ENCODE measurements around the gene CHN2.

Gene CHN2

DNA sequence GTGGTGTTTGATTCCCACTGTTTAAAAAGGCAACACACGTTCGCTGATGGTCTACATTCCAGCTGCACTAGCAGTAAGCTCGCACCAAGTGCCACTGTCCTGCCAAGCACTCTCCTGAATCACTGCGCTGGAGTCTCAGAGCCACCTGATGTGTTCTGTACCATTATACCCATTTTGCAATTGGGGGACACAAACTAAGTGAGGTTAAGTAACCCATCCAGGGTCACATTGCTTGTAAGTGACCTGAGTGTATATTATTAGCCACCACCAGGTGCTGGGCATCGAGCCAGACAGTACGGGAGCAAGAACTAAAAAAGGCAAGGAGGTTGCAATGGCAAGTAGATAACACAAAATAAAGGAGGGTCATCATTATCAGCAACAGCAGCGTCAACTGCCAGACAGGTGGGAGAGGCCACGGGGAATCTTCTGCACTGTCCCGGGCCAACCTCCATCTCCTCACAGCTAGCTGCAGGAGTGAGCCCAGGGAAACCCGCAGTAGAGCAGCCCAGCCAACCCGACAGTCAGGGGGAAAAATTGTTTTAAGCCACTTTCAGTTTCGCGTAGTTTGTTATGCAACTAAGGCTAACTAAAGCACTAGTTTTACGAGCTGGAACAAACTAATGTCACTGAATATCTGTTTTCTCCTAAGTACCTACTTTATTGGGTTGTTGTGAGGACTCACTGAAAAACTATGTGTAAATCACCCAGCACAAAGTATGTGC lies 47.5 kb upstream of the CHN2 start:
- TF ChIP-seq CSDC2 (CRISPR knock-in tag; IDR thresholded peaks at IDR 0.05) (no peak), TOX (CRISPR knock-in tag; IDR thresholded peaks at IDR 0.05; ENCODE audit: borderline replicate concordance) (no peak), OSR1 (CRISPR knock-in tag; IDR thresholded peaks at IDR 0.05) (no peak), GLIS3 (CRISPR knock-in tag; IDR thresholded peaks at IDR 0.05) (no peak), SNAI2 (CRISPR knock-in tag; IDR thresholded peaks at IDR 0.05) (no peak), ISL1 (CRISPR knock-in tag; IDR thresholded peaks at IDR 0.05) (no peak), ZFP3 (CRISPR knock-in tag; IDR thresholded peaks at IDR 0.05) (no peak)
- TF ChIP-seq, protein P1, sequence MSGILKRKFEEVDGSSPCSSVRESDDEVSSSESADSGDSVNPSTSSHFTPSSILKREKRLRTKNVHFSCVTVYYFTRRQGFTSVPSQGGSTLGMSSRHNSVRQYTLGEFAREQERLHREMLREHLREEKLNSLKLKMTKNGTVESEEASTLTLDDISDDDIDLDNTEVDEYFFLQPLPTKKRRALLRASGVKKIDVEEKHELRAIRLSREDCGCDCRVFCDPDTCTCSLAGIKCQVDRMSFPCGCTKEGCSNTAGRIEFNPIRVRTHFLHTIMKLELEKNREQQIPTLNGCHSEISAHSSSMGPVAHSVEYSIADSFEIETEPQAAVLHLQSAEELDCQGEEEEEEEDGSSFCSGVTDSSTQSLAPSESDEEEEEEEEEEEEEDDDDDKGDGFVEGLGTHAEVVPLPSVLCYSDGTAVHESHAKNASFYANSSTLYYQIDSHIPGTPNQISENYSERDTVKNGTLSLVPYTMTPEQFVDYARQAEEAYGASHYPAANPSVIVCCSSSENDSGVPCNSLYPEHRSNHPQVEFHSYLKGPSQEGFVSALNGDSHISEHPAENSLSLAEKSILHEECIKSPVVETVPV (CRISPR knock-in tag; IDR thresholded peaks at IDR 0.05): no peak
- TF ChIP-seq, protein P2, sequence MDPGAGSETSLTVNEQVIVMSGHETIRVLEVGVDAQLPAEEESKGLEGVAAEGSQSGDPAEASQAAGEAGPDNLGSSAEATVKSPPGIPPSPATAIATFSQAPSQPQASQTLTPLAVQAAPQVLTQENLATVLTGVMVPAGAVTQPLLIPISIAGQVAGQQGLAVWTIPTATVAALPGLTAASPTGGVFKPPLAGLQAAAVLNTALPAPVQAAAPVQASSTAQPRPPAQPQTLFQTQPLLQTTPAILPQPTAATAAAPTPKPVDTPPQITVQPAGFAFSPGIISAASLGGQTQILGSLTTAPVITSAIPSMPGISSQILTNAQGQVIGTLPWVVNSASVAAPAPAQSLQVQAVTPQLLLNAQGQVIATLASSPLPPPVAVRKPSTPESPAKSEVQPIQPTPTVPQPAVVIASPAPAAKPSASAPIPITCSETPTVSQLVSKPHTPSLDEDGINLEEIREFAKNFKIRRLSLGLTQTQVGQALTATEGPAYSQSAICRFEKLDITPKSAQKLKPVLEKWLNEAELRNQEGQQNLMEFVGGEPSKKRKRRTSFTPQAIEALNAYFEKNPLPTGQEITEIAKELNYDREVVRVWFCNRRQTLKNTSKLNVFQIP (CRISPR knock-in tag; IDR thresholded peaks at IDR 0.05; ENCODE audit: borderline replicate concordance, low read depth): no peak
- TF ChIP-seq, protein P3, sequence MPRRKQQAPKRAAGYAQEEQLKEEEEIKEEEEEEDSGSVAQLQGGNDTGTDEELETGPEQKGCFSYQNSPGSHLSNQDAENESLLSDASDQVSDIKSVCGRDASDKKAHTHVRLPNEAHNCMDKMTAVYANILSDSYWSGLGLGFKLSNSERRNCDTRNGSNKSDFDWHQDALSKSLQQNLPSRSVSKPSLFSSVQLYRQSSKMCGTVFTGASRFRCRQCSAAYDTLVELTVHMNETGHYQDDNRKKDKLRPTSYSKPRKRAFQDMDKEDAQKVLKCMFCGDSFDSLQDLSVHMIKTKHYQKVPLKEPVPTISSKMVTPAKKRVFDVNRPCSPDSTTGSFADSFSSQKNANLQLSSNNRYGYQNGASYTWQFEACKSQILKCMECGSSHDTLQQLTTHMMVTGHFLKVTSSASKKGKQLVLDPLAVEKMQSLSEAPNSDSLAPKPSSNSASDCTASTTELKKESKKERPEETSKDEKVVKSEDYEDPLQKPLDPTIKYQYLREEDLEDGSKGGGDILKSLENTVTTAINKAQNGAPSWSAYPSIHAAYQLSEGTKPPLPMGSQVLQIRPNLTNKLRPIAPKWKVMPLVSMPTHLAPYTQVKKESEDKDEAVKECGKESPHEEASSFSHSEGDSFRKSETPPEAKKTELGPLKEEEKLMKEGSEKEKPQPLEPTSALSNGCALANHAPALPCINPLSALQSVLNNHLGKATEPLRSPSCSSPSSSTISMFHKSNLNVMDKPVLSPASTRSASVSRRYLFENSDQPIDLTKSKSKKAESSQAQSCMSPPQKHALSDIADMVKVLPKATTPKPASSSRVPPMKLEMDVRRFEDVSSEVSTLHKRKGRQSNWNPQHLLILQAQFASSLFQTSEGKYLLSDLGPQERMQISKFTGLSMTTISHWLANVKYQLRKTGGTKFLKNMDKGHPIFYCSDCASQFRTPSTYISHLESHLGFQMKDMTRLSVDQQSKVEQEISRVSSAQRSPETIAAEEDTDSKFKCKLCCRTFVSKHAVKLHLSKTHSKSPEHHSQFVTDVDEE (CRISPR knock-in tag; IDR thresholded peaks at IDR 0.05): no peak
- ATAC-seq: no peak

DNA sequence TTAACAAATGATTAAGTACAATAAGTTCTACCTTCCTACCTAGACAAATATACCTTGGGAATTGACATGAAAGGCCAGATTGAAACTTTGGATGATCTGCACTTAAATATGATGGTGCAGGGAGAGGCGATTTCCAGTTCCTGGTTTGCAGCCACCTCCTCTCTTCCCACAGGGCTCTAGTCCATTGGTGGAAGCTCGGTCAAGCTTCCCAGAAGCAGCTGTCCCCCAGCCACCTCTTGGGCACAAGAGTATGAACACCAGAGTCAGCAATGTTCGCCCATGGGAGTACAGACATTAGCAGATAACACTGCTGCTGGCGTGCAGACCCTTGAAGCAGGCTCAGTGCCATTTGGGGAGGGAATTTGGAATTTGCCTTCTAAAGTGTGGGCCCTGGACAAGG lies 46.8 kb upstream of the CHN2 start:
- no peak for TF ChIP-seq GLIS3 (CRISPR knock-in tag; IDR thresholded peaks at IDR 0.05)
- TF ChIP-seq, protein P2 (CRISPR knock-in tag; IDR thresholded peaks at IDR 0.05; ENCODE audit: borderline replicate concordance, low read depth): no peak
- no peak for TF ChIP-seq TOX (CRISPR knock-in tag; IDR thresholded peaks at IDR 0.05; ENCODE audit: borderline replicate concordance)
- TF ChIP-seq ZNF70 (CRISPR knock-in tag; IDR thresholded peaks at IDR 0.05): no peak
- TF ChIP-seq, protein P3 (CRISPR knock-in tag; IDR thresholded peaks at IDR 0.05): no peak
- no peak for TF ChIP-seq ISL1 (CRISPR knock-in tag; IDR thresholded peaks at IDR 0.05)
- no peak for TF ChIP-seq BACH2 (CRISPR knock-in tag; IDR thresholded peaks at IDR 0.05; ENCODE audit: borderline replicate concordance)
- TF ChIP-seq TCF4 (CRISPR knock-in tag; IDR thresholded peaks at IDR 0.05; ENCODE audit: borderline replicate concordance): no peak
- TF ChIP-seq ESRRG (CRISPR knock-in tag; IDR thresholded peaks at IDR 0.05): no peak
- TF ChIP-seq OSR1 (CRISPR knock-in tag; IDR thresholded peaks at IDR 0.05): no peak
- TF ChIP-seq ZNF565 (CRISPR knock-in tag; conservative IDR thresholded peaks at IDR 0.05; ENCODE audit: low read depth): no peak
- no peak for TF ChIP-seq CSDC2 (CRISPR knock-in tag; IDR thresholded peaks at IDR 0.05)
- TF ChIP-seq ARNTL (CRISPR knock-in tag; IDR thresholded peaks at IDR 0.05; ENCODE audit: borderline replicate concordance, low read depth): no peak
- TF ChIP-seq ZC3H10 (CRISPR knock-in tag; IDR thresholded peaks at IDR 0.05): no peak
- TF ChIP-seq ZFP30 (CRISPR knock-in tag; IDR thresholded peaks at IDR 0.05): no peak
- no peak for TF ChIP-seq ZFP3 (CRISPR knock-in tag; IDR thresholded peaks at IDR 0.05)
- no peak for TF ChIP-seq RARB (CRISPR knock-in tag; IDR thresholded peaks at IDR 0.05)
- TF ChIP-seq, protein P4, sequence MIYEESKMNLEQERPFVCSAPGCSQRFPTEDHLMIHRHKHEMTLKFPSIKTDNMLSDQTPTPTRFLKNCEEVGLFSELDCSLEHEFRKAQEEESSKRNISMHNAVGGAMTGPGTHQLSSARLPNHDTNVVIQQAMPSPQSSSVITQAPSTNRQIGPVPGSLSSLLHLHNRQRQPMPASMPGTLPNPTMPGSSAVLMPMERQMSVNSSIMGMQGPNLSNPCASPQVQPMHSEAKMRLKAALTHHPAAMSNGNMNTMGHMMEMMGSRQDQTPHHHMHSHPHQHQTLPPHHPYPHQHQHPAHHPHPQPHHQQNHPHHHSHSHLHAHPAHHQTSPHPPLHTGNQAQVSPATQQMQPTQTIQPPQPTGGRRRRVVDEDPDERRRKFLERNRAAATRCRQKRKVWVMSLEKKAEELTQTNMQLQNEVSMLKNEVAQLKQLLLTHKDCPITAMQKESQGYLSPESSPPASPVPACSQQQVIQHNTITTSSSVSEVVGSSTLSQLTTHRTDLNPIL (CRISPR knock-in tag; IDR thresholded peaks at IDR 0.05; ENCODE audit: low read depth): no peak
- TF ChIP-seq PPARA (CRISPR knock-in tag; IDR thresholded peaks at IDR 0.05; ENCODE audit: borderline replicate concordance): no peak
- ATAC-seq: no peak

All from SK-N-SH treated with all-trans-retinoic acid at 6 μM for 48 hours (cell line).